NCI-H1105 treated with DMSO at 0.1 percent for 48 hours (cell line): ENCODE data around the gene NCL.
"Not testable (repeated sequence)": the region's sequence is repeated elsewhere in the genome, so short reads cannot be mapped to it uniquely, and the experiment has no call there.

Experiments
- DNase-seq: peaks from one replicate; lab custom pipeline; 2025; lab: John Stamatoyannopoulos, UW

NCL gene

GRCh38 chr2:231430437-231430836, 33.8 kb downstream of the NCL start:
- not testable (repeated sequence) for DNase-seq

DNA sequence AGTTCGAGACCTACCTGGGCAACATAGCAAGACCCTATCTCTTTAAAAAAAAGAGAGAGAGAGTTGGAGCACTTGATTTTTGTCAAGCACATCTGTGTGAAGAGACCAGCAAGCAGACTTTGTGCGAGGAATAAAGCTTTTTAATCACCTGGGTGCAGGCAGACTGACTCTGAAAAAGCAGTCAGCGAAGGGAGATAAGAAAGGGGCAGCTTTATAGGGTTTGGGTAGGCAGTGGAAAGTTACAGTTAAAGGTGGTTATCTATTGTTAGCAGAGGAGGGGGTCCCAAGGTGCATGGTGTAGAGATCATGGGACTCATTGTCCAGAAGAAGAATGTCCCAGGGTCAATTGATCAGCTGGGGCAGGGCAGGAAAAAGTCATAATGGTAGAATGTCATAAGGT, 34.4 kb downstream of the NCL start:
- DNase-seq = no peak

DNA sequence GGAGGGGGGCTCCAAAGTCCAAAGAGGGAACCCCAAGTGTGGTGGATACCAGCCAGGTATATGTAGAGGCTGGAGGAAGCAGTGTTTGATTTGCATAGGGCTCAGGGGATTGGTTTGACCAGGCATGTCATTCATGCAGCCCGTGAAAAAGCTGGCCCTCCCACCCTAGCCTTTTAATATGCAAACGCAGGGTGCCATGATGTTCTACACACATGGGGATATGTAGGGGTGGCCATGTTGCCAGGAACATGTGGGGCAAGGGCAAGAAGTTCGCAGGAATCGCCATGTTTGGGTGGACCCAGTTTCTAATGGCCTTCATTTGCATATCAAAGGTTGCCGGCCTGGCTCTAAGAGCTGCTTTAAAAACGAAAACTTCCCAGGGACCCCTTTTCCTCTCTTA, 35.1 kb downstream of the NCL start:
- no peak for DNase-seq

DNA sequence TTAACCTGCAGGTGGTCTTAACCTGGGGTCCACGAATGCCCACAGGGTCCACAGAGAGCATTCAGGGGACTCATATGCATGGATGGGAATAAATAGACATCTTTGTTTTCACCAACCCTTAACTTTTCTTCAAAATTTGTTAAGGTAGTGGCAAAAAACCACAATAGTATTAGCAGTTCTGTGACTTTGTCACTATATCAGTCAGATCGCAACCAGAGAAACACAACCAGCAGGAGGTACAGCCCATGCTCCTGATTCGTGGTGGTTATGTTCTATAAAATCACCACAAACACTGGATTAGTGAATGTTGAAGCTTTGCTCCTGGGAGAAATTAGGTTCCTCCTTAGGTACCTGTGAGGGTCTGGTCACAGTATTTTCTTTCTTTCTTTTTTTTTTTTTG, 37.2 kb downstream of the NCL start:
- DNase-seq = no peak

DNA sequence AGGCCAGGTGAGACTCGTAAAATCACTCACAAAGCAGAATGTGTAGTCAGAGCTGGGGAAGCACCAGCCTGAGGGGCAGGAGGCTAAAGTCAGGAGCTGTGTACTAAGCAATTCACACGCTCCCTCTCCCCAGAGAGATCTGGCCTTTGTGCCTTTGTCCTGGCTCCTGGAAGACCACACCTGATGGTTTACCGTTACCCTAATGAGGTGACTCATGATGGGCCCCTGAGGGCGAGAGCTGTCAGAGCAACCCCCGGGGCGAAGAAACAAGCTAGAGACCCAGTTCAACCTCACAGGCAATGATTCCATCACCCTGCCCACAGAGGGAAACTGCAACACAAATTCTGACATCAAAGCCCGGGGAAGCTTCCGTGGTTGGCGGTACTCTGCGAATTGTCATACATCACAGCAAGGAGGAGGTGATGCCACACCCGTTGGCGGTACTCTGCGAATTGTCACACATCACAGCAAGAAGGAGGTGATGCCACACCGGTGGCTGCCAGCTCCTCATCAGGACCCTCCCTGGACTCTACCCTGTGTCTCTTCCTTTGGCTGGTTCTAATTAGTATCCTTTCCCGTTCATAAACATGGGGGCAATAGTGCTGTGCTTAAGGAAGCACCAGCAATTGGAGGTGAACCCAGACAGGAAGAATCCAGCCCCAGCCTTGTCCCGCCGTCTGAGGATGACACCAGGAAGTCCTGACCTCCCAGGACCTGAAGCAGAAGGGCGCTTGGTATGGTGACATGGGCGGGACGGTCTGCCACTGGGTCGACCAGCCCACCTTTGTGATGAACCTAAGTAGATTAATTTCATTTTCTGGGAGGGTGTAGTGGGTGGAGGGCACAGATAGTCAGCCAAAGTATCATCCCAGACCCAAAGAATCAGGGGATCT, 38.2 kb downstream of the NCL start:
- no peak for DNase-seq

DNA sequence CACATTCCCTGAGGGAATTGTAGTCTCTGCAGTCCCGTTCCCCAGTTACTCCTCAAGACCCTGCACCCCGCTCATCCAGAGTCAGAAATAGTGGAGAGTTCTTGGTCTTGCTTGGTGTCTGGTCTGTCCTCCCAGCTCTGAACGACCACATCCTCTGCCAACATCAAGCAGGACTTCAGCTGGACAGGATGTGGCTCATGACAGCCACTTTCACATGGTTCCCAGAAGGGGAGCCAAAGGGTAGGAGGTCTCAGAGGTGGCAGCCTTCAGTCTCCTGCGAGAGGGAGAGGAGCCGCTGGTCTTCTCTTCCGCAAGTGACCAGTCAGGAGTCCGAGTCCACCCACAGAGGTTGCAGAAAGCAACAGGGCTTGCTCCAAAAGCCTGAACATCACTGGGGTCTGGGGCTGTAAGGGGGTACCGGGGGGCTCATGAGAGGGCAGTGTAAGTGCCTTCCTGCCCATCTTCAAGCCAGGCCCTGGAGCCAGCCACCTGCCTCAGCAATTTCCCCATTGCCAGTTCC, 38.9 kb downstream of the NCL start:
- no peak for DNase-seq

GRCh38 chr2:231423176-231423575, 41.1 kb downstream of the NCL start:
- DNase-seq = no peak

- DNase-seq = no peak
Observed at GRCh38 chr2:231422056-231422455, 42.2 kb downstream of the NCL start.

- no peak for DNase-seq
Observed at GRCh38 chr2:231421051-231421580, 43.2 kb downstream of the NCL start.

- DNase-seq = no peak
Observed at GRCh38 chr2:231418820-231419640, 45.3 kb downstream of the NCL start.

DNA sequence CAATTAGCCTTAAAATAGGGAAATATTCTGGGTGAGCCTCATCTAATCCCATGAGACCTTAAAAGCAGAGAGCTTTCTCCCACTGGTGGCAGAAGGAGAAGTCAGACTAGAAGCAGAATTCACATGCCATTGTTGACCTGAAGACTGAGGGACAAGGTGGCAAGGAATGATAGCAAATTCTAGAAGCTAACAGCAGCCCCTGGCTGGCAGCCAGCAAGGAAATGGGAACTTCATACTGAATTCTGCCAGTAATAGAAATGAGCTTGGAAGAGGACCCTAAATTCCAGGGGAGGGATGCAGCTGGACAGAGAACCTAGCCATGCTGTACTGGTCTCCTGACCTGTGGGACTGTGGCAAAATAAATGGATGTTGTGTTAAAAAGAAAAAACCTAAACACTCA, 49.3 kb downstream of the NCL start:
- DNase-seq = no peak

- no peak for DNase-seq
Observed at GRCh38 chr2:231413921-231414476, 50.3 kb downstream of the NCL start.

- DNase-seq = no peak
Observed at GRCh38 chr2:231413456-231413855, 50.8 kb downstream of the NCL start.

GRCh38 chr2:231412618-231412963, 51.7 kb downstream of the NCL start:
- no peak for DNase-seq

DNA sequence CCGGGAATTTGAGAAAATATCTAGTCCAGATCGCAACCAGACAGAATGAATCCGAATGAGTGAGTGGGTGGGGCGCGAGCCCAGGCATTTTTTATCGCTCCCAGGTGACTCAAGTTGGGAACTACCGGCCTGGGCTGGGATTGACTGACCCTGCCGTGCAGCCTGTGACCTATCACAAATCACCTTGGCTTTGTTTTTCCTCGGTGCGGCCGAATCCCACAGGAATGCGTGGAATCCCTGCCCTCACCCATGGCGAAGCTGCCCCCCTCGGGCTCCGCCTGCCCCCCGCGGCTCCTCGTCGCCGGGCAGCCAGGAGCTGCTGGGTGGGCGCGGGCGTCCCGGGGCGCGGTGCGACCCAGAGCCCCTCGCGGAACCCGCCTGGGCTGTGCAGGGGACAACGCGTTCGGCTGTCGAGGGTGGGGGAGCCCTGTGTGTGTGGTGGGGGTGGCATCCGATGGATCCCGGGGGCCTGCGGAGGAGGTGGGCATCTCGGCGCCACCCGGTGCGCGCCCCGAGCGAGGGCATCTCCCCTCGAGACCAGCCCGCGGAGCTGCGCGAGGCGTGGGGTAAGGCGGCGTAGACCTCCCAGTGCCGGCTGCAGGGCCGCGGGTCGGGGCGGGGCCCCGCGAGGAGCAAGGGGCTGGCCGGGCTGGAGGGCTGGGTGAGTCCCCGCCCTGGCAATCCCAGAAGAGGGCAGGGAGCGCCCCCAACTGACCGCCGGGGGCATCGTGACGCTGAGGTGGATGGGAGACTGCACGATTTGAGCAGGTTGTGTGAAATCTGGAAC, 52.3 kb downstream of the NCL start:
- DNase-seq = peak; percentile 58

DNA sequence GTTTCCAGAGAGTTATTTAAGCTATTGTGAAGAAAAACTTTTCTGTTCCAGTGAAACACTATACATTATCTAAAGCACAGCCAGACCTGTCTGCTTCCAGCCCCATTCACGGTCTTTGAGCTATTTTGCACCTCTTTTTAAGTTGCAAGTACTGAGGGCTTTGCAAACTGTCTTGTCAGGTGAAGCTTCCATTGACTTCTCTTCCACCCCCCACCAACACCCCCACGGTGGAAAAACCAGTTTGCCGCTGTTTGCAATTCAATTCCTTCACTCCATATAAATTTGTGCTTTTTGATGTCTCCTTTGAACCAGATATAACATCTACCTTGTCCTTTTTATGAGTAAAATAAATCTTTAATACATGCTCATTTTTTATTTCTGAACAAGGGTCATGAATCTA, 53.0 kb downstream of the NCL start:
- DNase-seq = no peak

- no peak for DNase-seq
Observed at GRCh38 chr2:231410293-231411004, 53.8 kb downstream of the NCL start.

GRCh38 chr2:231409776-231410175, 54.5 kb downstream of the NCL start:
- DNase-seq = no peak

DNA sequence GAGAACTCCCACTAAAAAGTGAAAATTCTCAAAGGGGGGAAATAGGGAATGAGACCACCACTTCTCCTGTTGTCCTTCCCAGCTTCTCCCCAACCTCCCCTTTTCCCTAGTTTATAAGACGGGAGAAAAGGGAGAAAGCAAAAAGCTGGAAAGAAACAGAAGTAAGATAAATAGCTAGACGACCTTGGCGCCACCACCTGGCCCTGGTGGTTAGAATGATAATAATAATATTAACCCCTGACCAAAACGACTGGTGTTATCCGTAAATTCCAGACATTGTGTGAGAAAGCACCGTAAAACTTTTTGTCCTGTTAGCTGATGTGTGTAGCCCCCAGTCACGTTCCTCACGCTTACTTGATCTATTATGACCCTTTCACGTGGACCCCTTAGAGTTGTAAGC, 56.0 kb downstream of the NCL start:
- not testable (repeated sequence) for DNase-seq

GRCh38 chr2:231407686-231408085, 56.6 kb downstream of the NCL start:
- DNase-seq = not testable (repeated sequence)
